Measurements from ENCODE around the gene PTH2R.
"Not testable (repeated sequence)": the region's sequence is repeated elsewhere in the genome, so short reads cannot be mapped to it uniquely, and the experiment has no call there.

GRCh38 chr2:208396796-208397195 is 9.8 kb upstream of the PTH2R start:
- TF ChIP-seq CTCF (IDR thresholded peaks at IDR 0.05); CBFB (CRISPR knock-in tag; IDR thresholded peaks at IDR 0.05; ENCODE audit: low read depth); CREM (CRISPR knock-in tag; IDR thresholded peaks at IDR 0.05); ATF1 (CRISPR knock-in tag; IDR thresholded peaks at IDR 0.05); MAX (CRISPR knock-in tag; IDR thresholded peaks at IDR 0.05): not testable (repeated sequence)
